ENCODE measurements around the gene TCERG1L. TPM values are rescaled to one million over a fixed set of nuclear protein-coding genes. Genes with fewer than 3 reads are reported as not detected.

TCERG1L gene
- total and polyA plus RNA-seq, 9 of the 15 experiments (the other 6 are each of a cell fraction or from before 2014, with no cell fraction given) = not detected

DNA sequence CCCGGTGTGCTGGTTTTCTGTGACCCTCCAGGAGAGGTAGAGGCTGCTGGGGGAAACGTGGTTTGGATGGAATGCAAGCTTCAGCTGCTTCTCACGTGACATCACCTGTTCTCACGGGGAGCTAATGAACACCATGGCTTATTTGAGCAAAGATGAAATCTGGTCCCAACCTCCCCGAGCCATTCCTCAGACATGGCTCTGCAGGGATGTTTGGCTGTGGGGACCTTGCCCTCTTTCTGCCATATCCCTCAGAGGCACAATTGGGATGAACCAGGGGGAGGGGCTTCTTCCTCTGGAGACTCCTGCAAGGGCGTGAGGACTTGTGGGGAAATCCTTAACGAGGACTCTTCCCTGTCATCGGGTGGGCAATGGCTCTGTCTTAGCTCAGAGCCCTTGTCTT is 236.8 kb downstream of the TCERG1L start:
- no peaks in the 10 kb centered on the region for H3K9me1 ChIP-seq (ENCODE audit: control insufficient read depth, insufficient read depth, low read length)
- no peak overlapping the region for H3K4me2 ChIP-seq (ENCODE audit: insufficient read depth, low read length)
- no peak for ATAC-seq
- in situ Hi-C loops (cut with MboI) (no loop called here), intact Hi-C loops (cut with micrococcal nuclease) (no loop called here)
- H3K9ac ChIP-seq (ENCODE audit: insufficient read depth in 1 of 2, low read depth in 2 of 2, low read length in 2 of 2) = no peak overlapping the region
- H2AFZ ChIP-seq (ENCODE audit: low read depth, low read length) = no peak overlapping the region
- DNase-seq (ENCODE audit: extremely low read depth in 1 of 4, low spot score in 3 of 4) = no peak
- H3K4me3 ChIP-seq = no peak overlapping the region
- BruUV-seq (replicated peaks) = no TSS peak
- H3K79me2 ChIP-seq (ENCODE audit: control insufficient read depth, insufficient read depth, low read length) = no peaks in the 10 kb centered on the region
- ChIA-PET CTCF (ENCODE audit: low intra/inter-chr PET ratio) (no interaction called here), POLR2A (no interaction called here)
- H3K27ac ChIP-seq (ENCODE audit: extremely low read depth, low read depth, low read length) = no peak overlapping the region
- WGBS (ENCODE audit: insufficient coverage, low coverage, missing lambda C conversion rate) = 0% methylated on average over 6 of the region's 8 CpGs
- no peak for FAIRE-seq
- H3K9me3 ChIP-seq (replicated peaks; ENCODE audit: control insufficient read depth, insufficient read depth, low read depth, low read length) = no peaks in the 10 kb centered on the region; the same call in 1 of the 2 replicates
- no peaks in the 10 kb centered on the region for H3K36me3 ChIP-seq (ENCODE audit: control insufficient read depth, insufficient read depth, low read length)
- H3K4me1 ChIP-seq (replicated peaks in 1 of 2; ENCODE audit: control insufficient read depth in 2 of 2, insufficient read depth in 2 of 2, low read length in 2 of 2) = no peaks in the 10 kb centered on the region
- no peaks in the 10 kb centered on the region for H4K20me1 ChIP-seq (replicated peaks; ENCODE audit: control insufficient read depth, insufficient read depth, low read length)
- peaks cover 0 to 7% of the 10 kb centered on the region in 2 experiments; a peak in 1 of 5 replicates for H3K27me3 ChIP-seq (ENCODE audit: control insufficient read depth in 2 of 2, insufficient read depth in 2 of 2, low read length in 2 of 2)
- TF ChIP-seq ZNF143 (CRISPR knock-in tag; IDR thresholded peaks at IDR 0.05) (no peak), CHCHD3 (CRISPR knock-in tag; IDR thresholded peaks at IDR 0.05) (no peak), SMAD1 (IDR thresholded peaks at IDR 0.05; ENCODE audit: low read depth, low read length, partially characterized antibody) (no peak), ZSCAN29 (IDR thresholded peaks at IDR 0.05) (no peak), ZNF324 (CRISPR knock-in tag; IDR thresholded peaks at IDR 0.05) (no peak), SMAD4 (CRISPR knock-in tag; conservative IDR thresholded peaks at IDR 0.05) (no peak), NCOA4 (IDR thresholded peaks at IDR 0.05; ENCODE audit: partially characterized antibody) (no peak), SREBF2 (CRISPR knock-in tag; IDR thresholded peaks at IDR 0.05) (no peak), NCOA6 (IDR thresholded peaks at IDR 0.05) (no peak), KLF1 (tag; IDR thresholded peaks at IDR 0.05) (no peak), CREBBP (IDR thresholded peaks at IDR 0.05; ENCODE audit: low read depth, low read length) (no peak)
- TF ChIP-seq, protein P1, sequence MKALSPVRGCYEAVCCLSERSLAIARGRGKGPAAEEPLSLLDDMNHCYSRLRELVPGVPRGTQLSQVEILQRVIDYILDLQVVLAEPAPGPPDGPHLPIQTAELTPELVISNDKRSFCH (CRISPR knock-in tag; IDR thresholded peaks at IDR 0.05) = no peak
- TF ChIP-seq, protein P1 (tag; IDR thresholded peaks at IDR 0.05) = no peak
- TF ChIP-seq, protein P2, sequence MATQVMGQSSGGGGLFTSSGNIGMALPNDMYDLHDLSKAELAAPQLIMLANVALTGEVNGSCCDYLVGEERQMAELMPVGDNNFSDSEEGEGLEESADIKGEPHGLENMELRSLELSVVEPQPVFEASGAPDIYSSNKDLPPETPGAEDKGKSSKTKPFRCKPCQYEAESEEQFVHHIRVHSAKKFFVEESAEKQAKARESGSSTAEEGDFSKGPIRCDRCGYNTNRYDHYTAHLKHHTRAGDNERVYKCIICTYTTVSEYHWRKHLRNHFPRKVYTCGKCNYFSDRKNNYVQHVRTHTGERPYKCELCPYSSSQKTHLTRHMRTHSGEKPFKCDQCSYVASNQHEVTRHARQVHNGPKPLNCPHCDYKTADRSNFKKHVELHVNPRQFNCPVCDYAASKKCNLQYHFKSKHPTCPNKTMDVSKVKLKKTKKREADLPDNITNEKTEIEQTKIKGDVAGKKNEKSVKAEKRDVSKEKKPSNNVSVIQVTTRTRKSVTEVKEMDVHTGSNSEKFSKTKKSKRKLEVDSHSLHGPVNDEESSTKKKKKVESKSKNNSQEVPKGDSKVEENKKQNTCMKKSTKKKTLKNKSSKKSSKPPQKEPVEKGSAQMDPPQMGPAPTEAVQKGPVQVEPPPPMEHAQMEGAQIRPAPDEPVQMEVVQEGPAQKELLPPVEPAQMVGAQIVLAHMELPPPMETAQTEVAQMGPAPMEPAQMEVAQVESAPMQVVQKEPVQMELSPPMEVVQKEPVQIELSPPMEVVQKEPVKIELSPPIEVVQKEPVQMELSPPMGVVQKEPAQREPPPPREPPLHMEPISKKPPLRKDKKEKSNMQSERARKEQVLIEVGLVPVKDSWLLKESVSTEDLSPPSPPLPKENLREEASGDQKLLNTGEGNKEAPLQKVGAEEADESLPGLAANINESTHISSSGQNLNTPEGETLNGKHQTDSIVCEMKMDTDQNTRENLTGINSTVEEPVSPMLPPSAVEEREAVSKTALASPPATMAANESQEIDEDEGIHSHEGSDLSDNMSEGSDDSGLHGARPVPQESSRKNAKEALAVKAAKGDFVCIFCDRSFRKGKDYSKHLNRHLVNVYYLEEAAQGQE (IDR thresholded peaks at IDR 0.05; ENCODE audit: borderline replicate concordance) = no peak
- TF ChIP-seq, protein P2 (CRISPR knock-in tag; IDR thresholded peaks at IDR 0.05; ENCODE audit: low read depth) = no peak
- TF ChIP-seq, protein P3, sequence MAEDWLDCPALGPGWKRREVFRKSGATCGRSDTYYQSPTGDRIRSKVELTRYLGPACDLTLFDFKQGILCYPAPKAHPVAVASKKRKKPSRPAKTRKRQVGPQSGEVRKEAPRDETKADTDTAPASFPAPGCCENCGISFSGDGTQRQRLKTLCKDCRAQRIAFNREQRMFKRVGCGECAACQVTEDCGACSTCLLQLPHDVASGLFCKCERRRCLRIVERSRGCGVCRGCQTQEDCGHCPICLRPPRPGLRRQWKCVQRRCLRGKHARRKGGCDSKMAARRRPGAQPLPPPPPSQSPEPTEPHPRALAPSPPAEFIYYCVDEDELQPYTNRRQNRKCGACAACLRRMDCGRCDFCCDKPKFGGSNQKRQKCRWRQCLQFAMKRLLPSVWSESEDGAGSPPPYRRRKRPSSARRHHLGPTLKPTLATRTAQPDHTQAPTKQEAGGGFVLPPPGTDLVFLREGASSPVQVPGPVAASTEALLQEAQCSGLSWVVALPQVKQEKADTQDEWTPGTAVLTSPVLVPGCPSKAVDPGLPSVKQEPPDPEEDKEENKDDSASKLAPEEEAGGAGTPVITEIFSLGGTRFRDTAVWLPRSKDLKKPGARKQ (CRISPR knock-in tag; IDR thresholded peaks at IDR 0.05) = no peak
